ENCODE measurements around the gene OR2Y1.
"Not testable (repeated sequence)": the region's sequence is repeated elsewhere in the genome, so short reads cannot be mapped to it uniquely, and the experiment has no call there.

Gene OR2Y1

GRCh38 chr5:180739958-180740357 lies at the start of gene OR2Y1:
Gene OR2Y1, minus strand, starts transcription at chr5:180740058. Its CDS starts 0 bp downstream, at chr5:180740058.
- Histone ChIP-seq H3K4me3 (ENCODE audit: low read length) (no peak within 1 kb of the TSS), H3K27me3 (ENCODE audit: control insufficient read depth, insufficient read depth, low read length) (peaks cover 6% of the 10 kb centered on the region), H3K4me1 (ENCODE audit: control insufficient read depth, insufficient read depth, low read length) (no peaks in the 10 kb centered on the region), H3K27ac (ENCODE audit: low read depth, low read length) (no peak within 1 kb of the TSS), H3K9ac (ENCODE audit: low read length) (no peak within 1 kb of the TSS), H3K36me3 (ENCODE audit: control insufficient read depth, insufficient read depth, low read length) (no peaks in the 10 kb centered on the region)

- not testable (repeated sequence) for H3K27ac ChIP-seq (ENCODE audit: low read depth, low read length)
Measured at GRCh38 chr5:180788651-180789410, 49.0 kb upstream of the OR2Y1 start.

GRCh38 chr5:180787711-180788431 lies 48.0 kb upstream of the OR2Y1 start:
- H3K27ac ChIP-seq (ENCODE audit: low read depth, low read length) = no peak overlapping the region
- peaks cover 23% of the 10 kb centered on the region for H3K4me1 ChIP-seq (ENCODE audit: control insufficient read depth, insufficient read depth, low read length)
- H3K9ac ChIP-seq (ENCODE audit: low read length) = no peak overlapping the region
- no peaks in the 10 kb centered on the region for H3K27me3 ChIP-seq (ENCODE audit: control insufficient read depth, insufficient read depth, low read length)
- peaks cover 9% of the 10 kb centered on the region for H3K36me3 ChIP-seq (ENCODE audit: control insufficient read depth, insufficient read depth, low read length)
- no peak overlapping the region for H3K4me3 ChIP-seq (ENCODE audit: low read length)

More at GRCh38 chr5:180788651-180789410, 49.0 kb upstream of the OR2Y1 start:
- peaks cover 23% of the 10 kb centered on the region for H3K4me1 ChIP-seq (ENCODE audit: control insufficient read depth, insufficient read depth, low read length)
- H3K36me3 ChIP-seq (ENCODE audit: control insufficient read depth, insufficient read depth, low read length); H3K27me3 ChIP-seq (ENCODE audit: control insufficient read depth, insufficient read depth, low read length); H3K9ac ChIP-seq (ENCODE audit: low read length); H3K4me3 ChIP-seq (ENCODE audit: low read length): not testable (repeated sequence)

GRCh38 chr5:180786531-180787398 lies 46.9 kb upstream of the OR2Y1 start:
- Histone ChIP-seq H3K27me3 (ENCODE audit: control insufficient read depth, insufficient read depth, low read length) (no peaks in the 10 kb centered on the region), H3K36me3 (ENCODE audit: control insufficient read depth, insufficient read depth, low read length) (peaks cover 9% of the 10 kb centered on the region), H3K27ac (ENCODE audit: low read depth, low read length) (peak overlapping the region; percentile 80), H3K9ac (ENCODE audit: low read length) (no peak overlapping the region), H3K4me1 (ENCODE audit: control insufficient read depth, insufficient read depth, low read length) (peaks cover 23% of the 10 kb centered on the region), H3K4me3 (ENCODE audit: low read length) (no peak overlapping the region)

GRCh38 chr5:180785794-180786221 lies 46.0 kb upstream of the OR2Y1 start:
- Histone ChIP-seq H3K27ac (ENCODE audit: low read depth, low read length) (peak overlapping the region; percentile 80), H3K27me3 (ENCODE audit: control insufficient read depth, insufficient read depth, low read length) (no peaks in the 10 kb centered on the region), H3K4me3 (ENCODE audit: low read length) (peak overlapping the region; percentile 32), H3K4me1 (ENCODE audit: control insufficient read depth, insufficient read depth, low read length) (peaks cover 23% of the 10 kb centered on the region), H3K9ac (ENCODE audit: low read length) (no peak overlapping the region), H3K36me3 (ENCODE audit: control insufficient read depth, insufficient read depth, low read length) (peaks cover under 1% of the 10 kb centered on the region)

GRCh38 chr5:180785121-180785781 lies 45.4 kb upstream of the OR2Y1 start:
- Histone ChIP-seq H3K27ac (ENCODE audit: low read depth, low read length) (peak overlapping the region; percentile 80), H3K4me3 (ENCODE audit: low read length) (peak overlapping the region; percentile 32), H3K27me3 (ENCODE audit: control insufficient read depth, insufficient read depth, low read length) (no peaks in the 10 kb centered on the region), H3K9ac (ENCODE audit: low read length) (no peak overlapping the region), H3K36me3 (ENCODE audit: control insufficient read depth, insufficient read depth, low read length) (no peaks in the 10 kb centered on the region), H3K4me1 (ENCODE audit: control insufficient read depth, insufficient read depth, low read length) (peaks cover 23% of the 10 kb centered on the region)

- no peak overlapping the region for H3K4me3 ChIP-seq (ENCODE audit: low read length)
- H3K9ac ChIP-seq (ENCODE audit: low read length) = no peak overlapping the region
- H3K4me1 ChIP-seq (ENCODE audit: control insufficient read depth, insufficient read depth, low read length) = peaks cover 23% of the 10 kb centered on the region
- no peaks in the 10 kb centered on the region for H3K36me3 ChIP-seq (ENCODE audit: control insufficient read depth, insufficient read depth, low read length)
- peak overlapping the region; percentile 80 for H3K27ac ChIP-seq (ENCODE audit: low read depth, low read length)
- no peaks in the 10 kb centered on the region for H3K27me3 ChIP-seq (ENCODE audit: control insufficient read depth, insufficient read depth, low read length)
Measured at GRCh38 chr5:180784497-180785097, 44.7 kb upstream of the OR2Y1 start.

GRCh38 chr5:180783340-180784052 lies 43.6 kb upstream of the OR2Y1 start:
- no peak overlapping the region for H3K27ac ChIP-seq (ENCODE audit: low read depth, low read length)
- no peaks in the 10 kb centered on the region for H3K36me3 ChIP-seq (ENCODE audit: control insufficient read depth, insufficient read depth, low read length)
- no peak overlapping the region for H3K9ac ChIP-seq (ENCODE audit: low read length)
- H3K4me1 ChIP-seq (ENCODE audit: control insufficient read depth, insufficient read depth, low read length) = peaks cover 23% of the 10 kb centered on the region
- no peaks in the 10 kb centered on the region for H3K27me3 ChIP-seq (ENCODE audit: control insufficient read depth, insufficient read depth, low read length)
- no peak overlapping the region for H3K4me3 ChIP-seq (ENCODE audit: low read length)

- Histone ChIP-seq H3K27me3 (ENCODE audit: control insufficient read depth, insufficient read depth, low read length) (no peaks in the 10 kb centered on the region), H3K36me3 (ENCODE audit: control insufficient read depth, insufficient read depth, low read length) (no peaks in the 10 kb centered on the region)
Measured at GRCh38 chr5:180782748-180783147, 42.9 kb upstream of the OR2Y1 start.

GRCh38 chr5:180781900-180782326 lies 42.1 kb upstream of the OR2Y1 start:
- H3K27me3 ChIP-seq (ENCODE audit: control insufficient read depth, insufficient read depth, low read length); H3K4me3 ChIP-seq (ENCODE audit: low read length); H3K9ac ChIP-seq (ENCODE audit: low read length); H3K36me3 ChIP-seq (ENCODE audit: control insufficient read depth, insufficient read depth, low read length); H3K27ac ChIP-seq (ENCODE audit: low read depth, low read length): not testable (repeated sequence)
- peaks cover 20% of the 10 kb centered on the region for H3K4me1 ChIP-seq (ENCODE audit: control insufficient read depth, insufficient read depth, low read length)

More at GRCh38 chr5:180782748-180783147, 42.9 kb upstream of the OR2Y1 start:
- H3K9ac ChIP-seq (ENCODE audit: low read length) = no peak overlapping the region
- peaks cover 23% of the 10 kb centered on the region for H3K4me1 ChIP-seq (ENCODE audit: control insufficient read depth, insufficient read depth, low read length)
- H3K4me3 ChIP-seq (ENCODE audit: low read length) = no peak overlapping the region
- H3K27ac ChIP-seq (ENCODE audit: low read depth, low read length) = no peak overlapping the region

GRCh38 chr5:180779985-180780610 lies 40.2 kb upstream of the OR2Y1 start:
- Histone ChIP-seq H3K9ac (ENCODE audit: low read length) (no peak overlapping the region), H3K27ac (ENCODE audit: low read depth, low read length) (no peak overlapping the region), H3K27me3 (ENCODE audit: control insufficient read depth, insufficient read depth, low read length) (no peaks in the 10 kb centered on the region), H3K36me3 (ENCODE audit: control insufficient read depth, insufficient read depth, low read length) (no peaks in the 10 kb centered on the region), H3K4me1 (ENCODE audit: control insufficient read depth, insufficient read depth, low read length) (peaks cover 2% of the 10 kb centered on the region), H3K4me3 (ENCODE audit: low read length) (no peak overlapping the region)
